Breast epithelium (tissue), 4 donors: ENCODE data around the gene MYBPH. TPM values are rescaled to one million over a fixed set of nuclear protein-coding genes. Genes with fewer than 3 reads are reported as not detected.

ENCODE experiments used
- DNase-seq, 2 donors: peaks; one replicate each; pipeline ENCODE4 v3.0.0-alpha.2; 2019; ENCODE audit warnings: low spot score in 2 of 2
- H3K27ac ChIP-seq, 2 donors: fragments of 200-600 bp; sonication (generic) in 1 of 2; one replicate each; pipeline ENCODE4 v1.5.1; 2016 to 2019; ENCODE audit warnings: mild to moderate bottlenecking in 1 of 2
- H3K27me3 ChIP-seq, 2 donors: fragments of 200-600 bp; sonication (generic) in 1 of 2; one replicate each; pipeline versions ENCODE4 v1.5.1 to v1.6.0; 2017 to 2019; ENCODE audit warnings: control low read depth in 1 of 2, mild to moderate bottlenecking in 1 of 2
- H3K36me3 ChIP-seq: fragments of 200-600 bp; one replicate; pipeline ENCODE4 v1.5.1; 2019
- H3K4me1 ChIP-seq, 2 donors: fragments of 200-600 bp; sonication (generic); one replicate each; pipeline ENCODE4 v1.5.1; 2016 to 2019; ENCODE audit warnings: control low read depth in 1 of 2
- H3K4me3 ChIP-seq, 3 donors: fragments of 200-600 bp; sonication (generic); 1 replicate in 2 of 3; 2 replicates in 1 of 3; pipeline ENCODE4 v1.5.1; 2016 to 2019; ENCODE audit warnings: mild to moderate bottlenecking in 3 of 3, moderate library complexity in 2 of 3
- H3K9me3 ChIP-seq, 2 donors: fragments of 200-600 bp; sonication (generic) in 1 of 2; one replicate each; pipeline ENCODE4 v1.5.1; 2016 to 2019; ENCODE audit warnings: control low read depth in 1 of 2
- POLR2A ChIP-seq: fragments of 450-650 bp; IDR thresholded peaks from one replicate; pipeline ENCODE4 v1.6.1; 2016; ENCODE audit warnings: antibody characterized with exemption, mild to moderate bottlenecking, moderate library complexity
- POLR2AphosphoS5 ChIP-seq, 3 donors: sonication (generic); formaldehyde crosslinking; IDR thresholded peaks; one replicate each; pipeline ENCODE4 v1.6.1; 2017; ENCODE audit warnings: antibody characterized with exemption in 3 of 3
- intact Hi-C: fragments of 100-400 bp; cut with DNase I; formaldehyde crosslinking; loops from one replicate; pipeline ENCODE4 v1.15.1; 2023; ENCODE audit warnings: low total_unique reads
- total RNA-seq, 3 donors: library from RNA; depleted of rRNA; stranded (reverse); fragments of >200 nt; gene quantifications; one replicate each; pipeline ENCODE4 v1.1.0, GENCODE V29; 2016
- TF ChIP-seq, protein P1 (sequence below), 3 donors: fragments of 450-650 bp; IDR thresholded peaks; one replicate each; pipeline ENCODE4 v1.5.1; 2016 to 2017; ENCODE audit warnings: antibody characterized with exemption in 3 of 3, mild to moderate bottlenecking in 3 of 3, moderate library complexity in 3 of 3

The MYBPH gene
- total RNA-seq, 3 donors from 2014 or later, result 0.66 TPM; not detected in 2

- Histone ChIP-seq H3K4me1 (peaks cover 0 to 8% of the 10 kb centered on the region in 2 donors), H3K36me3 (no peaks in the 10 kb centered on the region), H3K27ac (peak overlapping the region; percentile 77 to 89), H3K27me3 (no peaks in the 10 kb centered on the region), H3K4me3 (no peak overlapping the region), H3K9me3 (no peaks in the 10 kb centered on the region)
- DNase-seq, result peak in 1 of 2 donors; percentile 43
- intact Hi-C loops, result no loop called here
- TF ChIP-seq POLR2AphosphoS5 (IDR thresholded peaks at IDR 0.05) (no peak), POLR2A (no peak)
- TF ChIP-seq, protein P1, sequence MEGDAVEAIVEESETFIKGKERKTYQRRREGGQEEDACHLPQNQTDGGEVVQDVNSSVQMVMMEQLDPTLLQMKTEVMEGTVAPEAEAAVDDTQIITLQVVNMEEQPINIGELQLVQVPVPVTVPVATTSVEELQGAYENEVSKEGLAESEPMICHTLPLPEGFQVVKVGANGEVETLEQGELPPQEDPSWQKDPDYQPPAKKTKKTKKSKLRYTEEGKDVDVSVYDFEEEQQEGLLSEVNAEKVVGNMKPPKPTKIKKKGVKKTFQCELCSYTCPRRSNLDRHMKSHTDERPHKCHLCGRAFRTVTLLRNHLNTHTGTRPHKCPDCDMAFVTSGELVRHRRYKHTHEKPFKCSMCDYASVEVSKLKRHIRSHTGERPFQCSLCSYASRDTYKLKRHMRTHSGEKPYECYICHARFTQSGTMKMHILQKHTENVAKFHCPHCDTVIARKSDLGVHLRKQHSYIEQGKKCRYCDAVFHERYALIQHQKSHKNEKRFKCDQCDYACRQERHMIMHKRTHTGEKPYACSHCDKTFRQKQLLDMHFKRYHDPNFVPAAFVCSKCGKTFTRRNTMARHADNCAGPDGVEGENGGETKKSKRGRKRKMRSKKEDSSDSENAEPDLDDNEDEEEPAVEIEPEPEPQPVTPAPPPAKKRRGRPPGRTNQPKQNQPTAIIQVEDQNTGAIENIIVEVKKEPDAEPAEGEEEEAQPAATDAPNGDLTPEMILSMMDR (IDR thresholded peaks at IDR 0.05), result no peak
Observed at GRCh38 chr1:203133970-203134725, 41.5 kb downstream of the MYBPH start.

DNA sequence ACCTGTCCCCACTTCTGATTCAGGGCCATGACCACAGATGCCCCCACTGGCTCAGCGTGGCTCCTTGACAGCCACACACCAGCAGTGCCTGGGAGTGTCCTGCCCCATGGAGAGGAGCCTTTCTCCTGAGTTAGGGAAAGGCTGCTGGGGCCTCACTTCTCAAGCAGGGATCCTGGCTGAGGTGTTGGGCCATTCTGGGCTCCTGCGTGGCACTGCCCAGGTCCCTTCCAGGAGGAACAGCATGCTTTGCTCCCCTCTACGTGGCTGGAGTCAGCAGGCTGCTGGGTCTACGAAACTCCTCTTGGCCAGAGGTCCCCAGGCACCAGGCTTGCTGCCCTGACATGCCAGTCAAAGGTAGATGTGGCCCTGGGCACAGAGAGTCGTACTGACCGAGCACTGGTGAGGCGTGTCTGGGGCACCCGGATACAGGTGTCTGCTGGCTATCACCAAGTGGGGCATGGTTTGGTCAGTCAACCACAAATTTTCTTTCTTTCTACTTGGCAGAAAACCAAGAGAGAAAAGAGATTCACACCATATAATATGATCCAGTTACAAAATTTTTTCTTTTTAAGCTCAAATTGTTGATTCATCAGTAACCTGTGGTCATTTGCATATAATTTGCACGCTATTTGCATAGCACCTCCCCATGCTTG lies 44.0 kb downstream of the MYBPH start:
- Histone ChIP-seq H3K27ac (peak overlapping the region; percentile 45 to 77), H3K9me3 (no peaks in the 10 kb centered on the region), H3K27me3 (no peaks in the 10 kb centered on the region), H3K4me1 (peaks cover 4 to 13% of the 10 kb centered on the region in 2 donors), H3K36me3 (no peaks in the 10 kb centered on the region), H3K4me3 (no peak overlapping the region)
- no peak for TF ChIP-seq POLR2AphosphoS5 (IDR thresholded peaks at IDR 0.05)
- TF ChIP-seq POLR2A, result no peak
- TF ChIP-seq, protein P1 (IDR thresholded peaks at IDR 0.05), result no peak
- peak in 1 of 2 donors; percentile 25 for DNase-seq
- intact Hi-C loops, result no loop called here

DNA sequence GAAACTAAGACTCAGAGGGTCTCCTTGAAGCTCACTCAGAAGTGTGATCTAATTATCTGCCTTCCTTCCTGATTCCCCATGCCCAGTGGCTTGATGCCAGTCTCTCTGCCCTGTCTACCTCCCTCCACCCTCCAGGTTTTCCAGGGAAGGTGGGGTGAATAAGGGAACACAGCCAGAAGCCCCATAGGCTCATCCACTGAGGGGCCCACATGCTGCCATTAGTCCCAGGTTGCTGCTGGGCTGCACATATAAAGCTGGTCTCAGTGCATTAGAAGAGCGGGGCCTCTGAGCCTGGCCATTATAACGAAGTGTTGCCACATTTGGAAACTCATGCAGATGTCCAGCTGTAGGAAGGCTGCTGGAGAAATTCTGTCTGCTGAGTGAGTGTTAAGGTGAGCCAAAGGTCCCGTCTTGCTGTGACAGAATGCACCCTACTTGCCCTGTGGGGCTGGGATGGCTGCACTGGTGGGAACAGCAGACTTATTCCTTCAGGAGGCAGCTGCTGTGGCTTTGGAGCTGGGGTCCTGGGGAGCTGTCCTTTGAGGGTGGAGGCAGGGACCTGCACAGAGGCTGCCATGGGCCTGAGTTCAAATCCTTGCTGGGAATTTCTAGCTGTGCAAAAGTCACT lies 45.2 kb downstream of the MYBPH start:
- TF ChIP-seq, protein P1 (IDR thresholded peaks at IDR 0.05), result no peak
- peak overlapping the region in 2 of 3 donors; percentile 55 to 63 for H3K4me3 ChIP-seq
- intact Hi-C loops, result no loop called here
- peaks cover 4 to 13% of the 10 kb centered on the region in 2 donors for H3K4me1 ChIP-seq
- H3K9me3 ChIP-seq, result no peaks in the 10 kb centered on the region
- no peaks in the 10 kb centered on the region for H3K27me3 ChIP-seq
- H3K27ac ChIP-seq, result peak overlapping the region; percentile 70 to 77
- no peaks in the 10 kb centered on the region for H3K36me3 ChIP-seq
- peak in 1 of 2 donors; percentile 35 for DNase-seq

DNA sequence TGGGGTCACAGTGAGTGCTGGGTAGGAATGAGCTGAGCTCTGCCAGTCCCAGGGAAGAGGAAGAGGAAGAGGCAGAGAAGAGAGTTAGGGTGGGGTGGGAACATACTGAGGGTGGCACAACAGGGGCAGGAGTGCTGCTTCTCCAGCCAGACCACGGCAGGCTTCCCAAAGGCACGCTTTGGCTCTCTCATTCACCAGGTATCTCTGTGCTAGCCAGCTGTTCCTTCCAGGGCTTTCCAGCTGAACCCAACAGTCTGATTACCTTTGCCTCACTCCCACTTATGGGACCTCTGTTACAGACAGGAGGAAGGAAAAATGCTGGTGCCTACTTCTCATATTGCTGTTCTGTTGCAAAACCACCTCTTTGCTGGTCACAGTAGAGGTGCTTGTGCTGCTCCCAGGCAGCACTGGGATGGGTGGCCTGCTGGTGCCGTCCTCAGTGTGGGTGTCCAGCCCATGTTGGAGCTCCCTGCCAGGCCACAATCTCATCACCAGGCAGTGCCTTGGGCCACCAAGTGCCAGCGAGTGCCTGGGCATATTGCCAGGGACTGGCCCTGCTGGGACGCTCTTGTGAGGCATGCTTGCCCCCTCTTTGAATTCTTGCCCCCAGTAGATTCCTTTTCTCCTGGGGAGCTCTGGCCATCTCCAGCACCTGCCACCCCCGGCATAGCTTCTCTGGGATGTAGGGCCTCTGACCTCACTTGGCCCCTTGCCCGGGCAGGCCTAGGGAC lies 46.0 kb downstream of the MYBPH start:
- intact Hi-C loops, result loop anchor here (5.0 kb wide), 1 partner anchor 88 kb away; no protein-coding TSS in a partner anchor
- Histone ChIP-seq H3K36me3 (no peaks in the 10 kb centered on the region), H3K27ac (peak overlapping the region; percentile 70 to 77), H3K4me1 (peaks cover 4 to 13% of the 10 kb centered on the region in 2 donors), H3K27me3 (no peaks in the 10 kb centered on the region), H3K9me3 (no peaks in the 10 kb centered on the region), H3K4me3 (peak overlapping the region in 2 of 3 donors; percentile 55 to 63)
- DNase-seq, result peak; percentile 63
- TF ChIP-seq, protein P1 (IDR thresholded peaks at IDR 0.05), result no peak
- TF ChIP-seq POLR2A (no peak), POLR2AphosphoS5 (IDR thresholded peaks at IDR 0.05) (no peak)
